ENCODE measurements around the gene SIRT3. TPM values are rescaled to one million over a fixed set of nuclear protein-coding genes. Genes with fewer than 3 reads are reported as not detected.

Gene SIRT3
- total and polyA plus RNA-seq, 2 of the 13 experiments (the other 11 are each of a cell fraction or from before 2014, with no cell fraction given), result 15.1 to 18.2 TPM

GRCh38 chr11:276219-276618, 40.1 kb upstream of the SIRT3 start:
- Histone ChIP-seq H3K36me3 (replicated peaks in 1 of 2; ENCODE audit: control insufficient read depth in 1 of 2, insufficient read depth in 2 of 2, low read length in 2 of 2) (no peaks in the 10 kb centered on the region), H3K4me2 (ENCODE audit: low read depth, low read length) (no peak overlapping the region), H3K27ac (ENCODE audit: extremely low read length, insufficient read depth, low read length) (no peak overlapping the region), H3K27me3 (ENCODE audit: control insufficient read depth in 1 of 2, insufficient read depth in 2 of 2, low read length in 2 of 2) (peaks cover 4 to 45% of the 10 kb centered on the region in 2 experiments; a peak in 4 of 5 replicates), H3K4me1 (ENCODE audit: insufficient read depth, low read length) (peaks cover 15% of the 10 kb centered on the region), H3K4me3 (replicated peaks in 1 of 3; ENCODE audit: insufficient read depth in 1 of 3, low read depth in 2 of 3, low read length in 3 of 3) (no peak overlapping the region), H2AFZ (ENCODE audit: low read length) (no peak overlapping the region), H3K79me2 (ENCODE audit: insufficient read depth, low read length) (no peaks in the 10 kb centered on the region), H3K9me3 (ENCODE audit: low read length) (no peaks in the 10 kb centered on the region), H4K20me1 (ENCODE audit: insufficient read depth, low read length) (no peaks in the 10 kb centered on the region), H3K9ac (ENCODE audit: insufficient read depth, low read depth, low read length) (no peak overlapping the region)
- no peak for ATAC-seq
- intact Hi-C loops (cut with micrococcal nuclease; ENCODE audit: unreplicated experiment), result no loop called here
- TF ChIP-seq, protein P1, sequence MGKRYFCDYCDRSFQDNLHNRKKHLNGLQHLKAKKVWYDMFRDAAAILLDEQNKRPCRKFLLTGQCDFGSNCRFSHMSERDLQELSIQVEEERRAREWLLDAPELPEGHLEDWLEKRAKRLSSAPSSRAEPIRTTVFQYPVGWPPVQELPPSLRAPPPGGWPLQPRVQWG (CRISPR knock-in tag; IDR thresholded peaks at IDR 0.05; ENCODE audit: borderline replicate concordance, low read depth), result no peak
- TF ChIP-seq FUBP1 (CRISPR knock-in tag; IDR thresholded peaks at IDR 0.05; ENCODE audit: borderline replicate concordance), result no peak
- no peak for DNase-seq (ENCODE audit: low spot score)
- ChIA-PET POLR2A (no interaction called here), CTCF (ENCODE audit: low intra/inter-chr PET ratio, low total read pairs) (no interaction called here)
- no TSS peak for BruUV-seq (replicated peaks)
- FAIRE-seq, result no peak
- in situ Hi-C loops (cut with HindIII; ENCODE audit: extremely low pct_ligation_motif_present, low pct_unique_long_range_greater_than_20kb), result no loop called here

DNA sequence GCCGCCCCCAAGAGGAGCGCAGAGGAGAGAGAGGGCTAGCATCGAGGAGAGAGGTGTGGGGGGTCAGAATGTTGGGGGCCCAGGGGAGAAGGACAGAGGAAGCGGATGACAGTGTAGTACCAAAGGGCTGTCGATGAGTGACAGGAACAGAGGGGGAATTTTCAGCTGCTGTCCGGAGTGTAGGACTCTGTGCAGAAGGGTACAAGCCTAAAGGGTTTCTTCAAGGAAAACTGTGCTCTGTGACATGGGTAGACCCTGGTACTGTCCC, 36.7 kb upstream of the SIRT3 start:
- ChIA-PET CTCF (ENCODE audit: low intra/inter-chr PET ratio, low total read pairs) (no interaction called here), POLR2A (no interaction called here)
- BruUV-seq (replicated peaks), result no TSS peak
- H3K27me3 ChIP-seq (ENCODE audit: control insufficient read depth in 1 of 2, insufficient read depth in 2 of 2, low read length in 2 of 2), result peaks cover 0 to 31% of the 10 kb centered on the region in 2 experiments; a peak in 3 of 5 replicates
- ATAC-seq (no peak), DNase-seq (ENCODE audit: low spot score) (no peak), FAIRE-seq (no peak)
- WGBS (ENCODE audit: low lambda C conversion rate), result 77% methylated on average over 6 of the region's 6 CpGs
- H3K4me1 ChIP-seq (ENCODE audit: insufficient read depth, low read length), result peaks cover 41% of the 10 kb centered on the region
- H3K4me3 ChIP-seq (replicated peaks in 1 of 3; ENCODE audit: insufficient read depth in 1 of 3, low read depth in 2 of 3, low read length in 3 of 3), result no peak overlapping the region
- H3K36me3 ChIP-seq (replicated peaks in 1 of 2; ENCODE audit: control insufficient read depth in 1 of 2, insufficient read depth in 2 of 2, low read length in 2 of 2), result no peaks in the 10 kb centered on the region
- intact Hi-C loops (cut with micrococcal nuclease; ENCODE audit: unreplicated experiment) (no loop called here), in situ Hi-C loops (cut with HindIII; ENCODE audit: extremely low pct_ligation_motif_present, low pct_unique_long_range_greater_than_20kb) (no loop called here)
- no peak overlapping the region for H3K27ac ChIP-seq (ENCODE audit: extremely low read length, insufficient read depth, low read length)
- no peaks in the 10 kb centered on the region for H3K9me3 ChIP-seq (ENCODE audit: low read length)
- H4K20me1 ChIP-seq (ENCODE audit: insufficient read depth, low read length), result no peaks in the 10 kb centered on the region
- H3K4me2 ChIP-seq (ENCODE audit: low read depth, low read length), result no peak overlapping the region
- no peak overlapping the region for H3K9ac ChIP-seq (ENCODE audit: insufficient read depth, low read depth, low read length)
- no peaks in the 10 kb centered on the region for H3K79me2 ChIP-seq (ENCODE audit: insufficient read depth, low read length)
- no peak overlapping the region for H2AFZ ChIP-seq (ENCODE audit: low read length)
- TF ChIP-seq, protein P2, sequence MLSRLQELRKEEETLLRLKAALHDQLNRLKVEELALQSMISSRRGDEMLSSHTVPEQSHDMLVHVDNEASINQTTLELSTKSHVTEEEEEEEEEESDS (CRISPR knock-in tag; IDR thresholded peaks at IDR 0.05; ENCODE audit: borderline replicate concordance), result no peak
- no peak for TF ChIP-seq IRF2 (CRISPR knock-in tag; IDR thresholded peaks at IDR 0.05)
- TF ChIP-seq POLR2A (IDR thresholded peaks at IDR 0.05; ENCODE audit: insufficient read depth in 1 of 2, low read depth in 2 of 2, low read length in 2 of 2), result no peak
- no peak for TF ChIP-seq SOX13 (IDR thresholded peaks at IDR 0.05)
- TF ChIP-seq SOX13 (CRISPR knock-in tag; conservative IDR thresholded peaks at IDR 0.05 in 1 of 2, IDR thresholded peaks at IDR 0.05 in 1 of 2), result no peak
- no peak for TF ChIP-seq GTF3A (CRISPR knock-in tag; conservative IDR thresholded peaks at IDR 0.05)
- no peak for TF ChIP-seq ZNF609 (CRISPR knock-in tag; IDR thresholded peaks at IDR 0.05; ENCODE audit: borderline replicate concordance)
- TF ChIP-seq HDAC1 (CRISPR knock-in tag; IDR thresholded peaks at IDR 0.05), result no peak
- no peak for TF ChIP-seq ZNF335 (CRISPR knock-in tag; IDR thresholded peaks at IDR 0.05)
